Heart right ventricle (tissue), 16 donors: ENCODE measurements around the gene TENM4. TPM values are rescaled to one million over a fixed set of nuclear protein-coding genes. Genes with fewer than 3 reads are reported as not detected.

Source experiments
- ATAC-seq, 8 donors: fragments of 200-7000 bp; cut with Tn5 transposase; one replicate each; pipeline ENCODE4 v1.9.1; 2020; ENCODE audit warnings: mild to moderate bottlenecking in 8 of 8, moderate library complexity in 8 of 8, moderate number of reproducible peaks in 1 of 8
- DNase-seq, 2 donors: peaks; one replicate each; pipeline ENCODE4 v3.0.0-alpha.2; 2020
- H3K27ac ChIP-seq, 10 donors: fragments of 200-600 bp; sonication (generic) in 2 of 10; one replicate each; pipeline versions ENCODE4 v1.5.0 to v1.8.0; 2020 to 2022; ENCODE audit warnings: mild to moderate bottlenecking in 3 of 10
- H3K27me3 ChIP-seq, 7 donors: fragments of 200-600 bp; one replicate each; pipeline ENCODE4 v1.8.0; 2021 to 2022; ENCODE audit warnings: mild to moderate bottlenecking in 2 of 7
- H3K36me3 ChIP-seq, 9 donors: fragments of 200-600 bp; sonication (generic) in 1 of 9; one replicate each; pipeline versions ENCODE4 v1.5.0 to v1.8.0; 2020 to 2022; ENCODE audit warnings: mild to moderate bottlenecking in 2 of 9
- H3K4me1 ChIP-seq, 9 donors: fragments of 200-600 bp; sonication (generic) in 1 of 9; one replicate each; pipeline versions ENCODE4 v1.5.0 to v1.8.0; 2020 to 2022; ENCODE audit warnings: mild to moderate bottlenecking in 4 of 9
- H3K4me3 ChIP-seq, 10 donors: fragments of 200-600 bp; sonication (generic) in 2 of 10; one replicate each; pipeline versions ENCODE4 v1.5.0 to v1.8.0; 2020 to 2022; ENCODE audit warnings: mild to moderate bottlenecking in 7 of 10, moderate library complexity in 2 of 10
- H3K9me3 ChIP-seq, 11 donors: fragments of 200-600 bp in 10 of 11; sonication (generic) in 2 of 11; one replicate each; pipeline versions ENCODE4 v1.5.0 to v1.8.0; 2013 to 2022; ENCODE audit warnings: mild to moderate bottlenecking in 2 of 11, control low read depth in 1 of 11, moderate library complexity in 1 of 11
- WGBS, 2 donors: extraction: QIAGEN DNeasy Blood & Tissue Kit; methylation state at CpG; one replicate each; pipeline ENCODE4 v1.1.7; 2013; ENCODE audit warnings: inconsistent platforms in 1 of 2; 5-methylcytosine and 5-hydroxymethylcytosine counted together
- intact Hi-C, 10 donors: fragments of 100-400 bp; cut with DNase I; formaldehyde crosslinking; loops; one replicate each; pipeline versions ENCODE4 v1.11.1 to v1.14.2; 2022
- polyA plus RNA-seq, 2 donors: library from polyadenylated mRNA; stranded (reverse); fragments of 200-250 nt; gene quantifications; one replicate each; pipeline ENCODE4 v1.2.3, GENCODE V29; 2013
- total RNA-seq, 10 donors: library from RNA; stranded (reverse); fragmentation: NEBNext Ultra II Directional in 3 of 10; extraction: Animal tissue kit (Norgen Biotek cat#: 25700) in 3 of 10; gene quantifications; one replicate each; pipeline versions ENCODE4 v1.2.1 to v1.2.4, GENCODE V29; 2021 to 2023
- TF ChIP-seq, protein P1 (sequence below), 9 donors: fragments of 200-600 bp; sonication (generic) in 2 of 9; IDR thresholded peaks; one replicate each; pipeline versions ENCODE4 v1.5.0 to v1.8.0; 2021 to 2022; ENCODE audit warnings: antibody characterized with exemption in 9 of 9, mild to moderate bottlenecking in 5 of 9, moderate library complexity in 1 of 9
- donor health status: Arrhythmogenic right ventricular cardiomyopathy.
- donor health status: ischemic (EF 13 %, LVEDD 7.1; RV severe dilation, severe dysfunction).
- donor health status: healthy with polysubstance abuse.
- donor health status: DM: no; HTN: yes; CAD: no.
- donor health status: DM: no; HTN: no; CAD: no.
- donor health status: ischemic (EF 25% LVEDD 6.9; RV normal size, moderate dysfunction).
- donor health status: ischemic (EF 25% LVEDD 5.7; RV mildly dilated, moderate dysfunction).
- donor health status: healthy.
- donor health status: DM: yes; HTN: yes; CAD: no.
- donor health status: Ischemic cardiomyopathy.
- donor health status: ischemic (EF 35%, LVEDD 5.7; RV mildly dilated, moderate dysfunction).
- donor health status: nonischemic (EF 11% LVEDD 7.7; RV severe dilation, severe dysfunction).
- donor health status: DM: yes; HTN: yes; CAD: no.
- donor health status: PGD.
- donor health status: ischemic (EF 29% LVEDD 5.4; RV normal size, mild dysfunction).
- donor health status: nonischemic (EF 23%, LVEDD 6.1; RV moderate dilation, normal function).

TENM4 gene
- total and polyA plus RNA-seq, 12 donors: 0.10 to 3.6 (median 0.91) TPM

DNA sequence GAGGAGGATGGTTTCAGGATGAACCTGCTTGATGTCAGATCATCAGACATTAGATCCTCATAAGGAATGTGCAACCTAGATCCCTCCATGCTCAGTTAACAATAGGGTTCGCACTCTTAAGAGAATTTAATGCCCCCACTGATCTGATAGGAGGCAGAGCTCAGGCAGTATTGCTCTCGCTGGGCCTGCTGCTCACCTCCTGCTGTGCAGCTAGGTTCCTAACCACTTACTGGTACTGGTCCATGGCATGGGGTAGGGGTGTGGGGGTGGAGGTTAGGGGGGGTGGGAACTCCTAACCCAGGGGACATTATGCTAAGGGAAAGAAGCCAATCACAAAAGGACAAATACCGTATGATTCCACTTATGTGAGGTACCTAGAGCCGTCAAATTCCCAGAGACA is 256.5 kb downstream of the TENM4 start:
- peaks cover 0 to 27% (median 6%) of the 10 kb centered on the region in 11 donors for H3K9me3 ChIP-seq
- ATAC-seq (no peak), DNase-seq (no peak)
- TF ChIP-seq, protein P1, sequence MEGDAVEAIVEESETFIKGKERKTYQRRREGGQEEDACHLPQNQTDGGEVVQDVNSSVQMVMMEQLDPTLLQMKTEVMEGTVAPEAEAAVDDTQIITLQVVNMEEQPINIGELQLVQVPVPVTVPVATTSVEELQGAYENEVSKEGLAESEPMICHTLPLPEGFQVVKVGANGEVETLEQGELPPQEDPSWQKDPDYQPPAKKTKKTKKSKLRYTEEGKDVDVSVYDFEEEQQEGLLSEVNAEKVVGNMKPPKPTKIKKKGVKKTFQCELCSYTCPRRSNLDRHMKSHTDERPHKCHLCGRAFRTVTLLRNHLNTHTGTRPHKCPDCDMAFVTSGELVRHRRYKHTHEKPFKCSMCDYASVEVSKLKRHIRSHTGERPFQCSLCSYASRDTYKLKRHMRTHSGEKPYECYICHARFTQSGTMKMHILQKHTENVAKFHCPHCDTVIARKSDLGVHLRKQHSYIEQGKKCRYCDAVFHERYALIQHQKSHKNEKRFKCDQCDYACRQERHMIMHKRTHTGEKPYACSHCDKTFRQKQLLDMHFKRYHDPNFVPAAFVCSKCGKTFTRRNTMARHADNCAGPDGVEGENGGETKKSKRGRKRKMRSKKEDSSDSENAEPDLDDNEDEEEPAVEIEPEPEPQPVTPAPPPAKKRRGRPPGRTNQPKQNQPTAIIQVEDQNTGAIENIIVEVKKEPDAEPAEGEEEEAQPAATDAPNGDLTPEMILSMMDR (IDR thresholded peaks at IDR 0.05): no peak
- no peaks in the 10 kb centered on the region for H3K27me3 ChIP-seq
- H3K4me1 ChIP-seq: no peaks in the 10 kb centered on the region
- H3K36me3 ChIP-seq: no peaks in the 10 kb centered on the region
- intact Hi-C loops: no loop called here
- 86 to 87% methylated on average over 4 of the region's 4 CpGs for WGBS, 2 donors
- H3K27ac ChIP-seq: no peak overlapping the region
- no peak overlapping the region for H3K4me3 ChIP-seq

DNA sequence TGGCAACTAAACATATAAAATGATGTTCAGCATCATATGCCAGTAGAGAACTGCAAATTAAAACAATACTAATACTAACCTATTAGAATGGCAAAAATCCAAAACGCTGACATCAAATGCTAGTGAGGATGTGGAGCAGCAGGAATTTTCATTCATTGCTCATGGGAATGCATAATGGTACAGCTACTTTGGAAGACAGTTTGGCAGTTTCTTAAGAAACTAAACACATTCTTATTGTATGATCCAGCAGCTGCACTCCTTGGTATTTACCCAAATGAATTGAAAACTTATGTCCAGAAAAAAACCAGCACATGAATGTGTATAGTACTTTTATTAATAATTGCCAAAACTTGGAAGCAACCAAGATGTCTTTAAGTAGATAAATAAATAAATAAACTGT is 258.0 kb downstream of the TENM4 start:
- peaks cover 0 to 23% (median 6%) of the 10 kb centered on the region in 11 donors for H3K9me3 ChIP-seq
- no peaks in the 10 kb centered on the region for H3K36me3 ChIP-seq
- intact Hi-C loops: no loop called here
- no peak overlapping the region for H3K4me3 ChIP-seq
- no peak for DNase-seq
- TF ChIP-seq, protein P1 (IDR thresholded peaks at IDR 0.05): no peak
- no peak for ATAC-seq
- H3K4me1 ChIP-seq: no peaks in the 10 kb centered on the region
- H3K27ac ChIP-seq: no peak overlapping the region
- no peaks in the 10 kb centered on the region for H3K27me3 ChIP-seq
- 71 to 74% methylated on average over 1 of the region's 1 CpG for WGBS, 2 donors

- WGBS, 2 donors: 37 to 51% methylated on average over 3 of the region's 3 CpGs
- H3K9me3 ChIP-seq: peaks cover 0 to 15% (median 0%) of the 10 kb centered on the region in 11 donors
- H3K4me1 ChIP-seq: peaks cover 0 to 6% (median 5%) of the 10 kb centered on the region in 9 donors
- H3K36me3 ChIP-seq: no peaks in the 10 kb centered on the region
- H3K4me3 ChIP-seq: no peak overlapping the region
- DNase-seq (no peak), ATAC-seq (no peak)
- TF ChIP-seq, protein P1 (IDR thresholded peaks at IDR 0.05): no peak
- intact Hi-C loops: no loop called here
- no peak overlapping the region for H3K27ac ChIP-seq
- H3K27me3 ChIP-seq: no peaks in the 10 kb centered on the region
Measured at GRCh38 chr11:79179087-79179486, 261.7 kb downstream of the TENM4 start.

- DNase-seq (no peak), ATAC-seq (peak in 6 of 8 donors; percentile 29 to 73 (median 39))
- TF ChIP-seq, protein P1 (IDR thresholded peaks at IDR 0.05): no peak
- no peaks in the 10 kb centered on the region for H3K36me3 ChIP-seq
- intact Hi-C loops: no loop called here
- 38 to 55% methylated on average over 7 of the region's 7 CpGs for WGBS, 2 donors
- H3K4me1 ChIP-seq: peaks cover 0 to 18% (median 10%) of the 10 kb centered on the region in 9 donors
- H3K27ac ChIP-seq: peak overlapping the region in 5 of 10 donors; percentile 8 to 68 (median 35)
- H3K27me3 ChIP-seq: no peaks in the 10 kb centered on the region
- H3K4me3 ChIP-seq: no peak overlapping the region
- H3K9me3 ChIP-seq: no peaks in the 10 kb centered on the region
Measured at GRCh38 chr11:79174045-79175008, 266.5 kb downstream of the TENM4 start.
